PC-9 (cell line): ENCODE measurements around the gene DPH1. TPM values are rescaled to one million over a fixed set of nuclear protein-coding genes. Genes with fewer than 3 reads are reported as not detected.

Experiments used
- BruUV-seq: library from RNA; stranded (reverse); fragments of 400-500 nt; replicated peaks from 2 replicates; lab custom pipeline; 2021; lab: Mats Ljungman, UMichigan
- CTCF ChIA-PET: fragments of 300-600 bp; sonication (Branson Sonifier 250); formaldehyde crosslinking; loops from one replicate; lab custom pipeline; 2022; ENCODE audit warnings: antibody characterized with exemption; lab: Charles Lee
- POLR2A ChIA-PET: fragments of 300-600 bp; sonication (Branson Sonifier 250); formaldehyde crosslinking; loops from one replicate; lab custom pipeline; 2022; ENCODE audit warnings: antibody characterized with exemption; ENCODE audit not compliant: unreplicated experiment; lab: Charles Lee
- DNase-seq, 2 experiments: peaks; one replicate each; pipeline versions ENCODE4 v3.0.0 to v3.0.0-alpha.2; 2015 to 2022; ENCODE audit warnings: mixed read lengths in 1 of 2
- H2AFZ ChIP-seq: fragments of 200-600 bp; sonication (generic); 2 replicates; pipeline ENCODE4 v1.8.1; 2017; ENCODE audit warnings: antibody characterized with exemption
- H3F3A ChIP-seq: fragments of 200-600 bp; sonication (generic); 2 replicates; pipeline ENCODE4 v1.8.1; 2017; ENCODE audit warnings: antibody characterized with exemption, mild to moderate bottlenecking, low read depth; ENCODE audit not compliant: insufficient read depth
- H3K27ac ChIP-seq: fragments of 200-600 bp; sonication (generic); 2 replicates; pipeline ENCODE4 v1.6.1; 2016; ENCODE audit warnings: mixed run types
- H3K27me3 ChIP-seq: fragments of 200-600 bp; sonication (generic); 2 replicates; pipeline ENCODE4 v1.6.1; 2016; ENCODE audit warnings: low read depth, mixed run types; ENCODE audit not compliant: insufficient read depth
- H3K36me3 ChIP-seq: fragments of 200-600 bp; sonication (generic); 2 replicates; pipeline ENCODE4 v1.6.1; 2016; ENCODE audit warnings: low read depth, mixed run types
- H3K4me1 ChIP-seq: fragments of 200-600 bp; sonication (generic); replicated peaks from 2 replicates; pipeline ENCODE4 v1.6.1; 2016; ENCODE audit warnings: mixed run types; ENCODE audit not compliant: insufficient read depth
- H3K4me2 ChIP-seq: fragments of 200-600 bp; sonication (generic); 2 replicates; pipeline ENCODE4 v1.6.1; 2017; ENCODE audit warnings: mixed run types
- H3K4me3 ChIP-seq: fragments of 200-600 bp; sonication (generic); 2 replicates; pipeline ENCODE4 v1.6.1; 2016; ENCODE audit warnings: mixed run types
- H3K79me2 ChIP-seq: fragments of 200-600 bp; sonication (generic); 2 replicates; pipeline ENCODE4 v1.6.1; 2017; ENCODE audit warnings: low read depth, mixed run types
- H3K9me2 ChIP-seq: fragments of 200-600 bp; sonication (generic); 2 replicates; pipeline ENCODE4 v1.8.1; 2017; ENCODE audit warnings: mild to moderate bottlenecking; ENCODE audit not compliant: insufficient read depth
- H3K9me3 ChIP-seq: fragments of 200-600 bp; sonication (generic); 2 replicates; pipeline ENCODE4 v1.8.1; 2016; ENCODE audit warnings: low read depth; ENCODE audit not compliant: insufficient read depth
- H4K20me1 ChIP-seq: fragments of 200-600 bp; sonication (generic); 2 replicates; pipeline ENCODE4 v1.8.1; 2017; ENCODE audit not compliant: insufficient read depth
- CTCF ChIP-seq: fragments of 200-600 bp; sonication (generic); conservative IDR thresholded peaks from 2 replicates; pipeline ENCODE4 v1.6.1; 2017; ENCODE audit warnings: mixed run types, antibody characterized with exemption, mild to moderate bottlenecking, moderate library complexity
- EZH2 ChIP-seq: fragments of 200-600 bp; sonication (generic); IDR thresholded peaks from 2 replicates; pipeline ENCODE4 v1.8.0; 2017; ENCODE audit warnings: antibody characterized with exemption, low read depth
- intact Hi-C: fragments of 100-400 bp; cut with micrococcal nuclease; formaldehyde crosslinking; loops from one replicate; pipeline ENCODE4 v1.10.0; 2022; ENCODE audit not compliant: unreplicated experiment
- total RNA-seq: library from RNA; stranded (reverse); gene quantifications from 2 replicates; pipeline ENCODE4 v1.2.3, GENCODE V29; 2021

The DPH1 gene
- total RNA-seq, 1 experiment from 2014 or later = 36.7 TPM

- no peak for TF ChIP-seq EZH2
- no peak for TF ChIP-seq CTCF
- Histone ChIP-seq H3K4me3 (no peak overlapping the region), H2AFZ (no peak overlapping the region), H3K4me1 (peaks cover 45% of the 10 kb centered on the region), H3K79me2 (no peaks in the 10 kb centered on the region), H3K9me2 (no peaks in the 10 kb centered on the region), H3K4me2 (0 out of 2 replicates have a peak overlapping the region, but pooled peaks have one; percentile 1), H3K9me3 (no peaks in the 10 kb centered on the region), H3F3A (peaks cover 41% of the 10 kb centered on the region), H4K20me1 (no peaks in the 10 kb centered on the region), H3K36me3 (no peaks in the 10 kb centered on the region), H3K27ac (no peak overlapping the region), H3K27me3 (no peaks in the 10 kb centered on the region)
- no peak for DNase-seq
- BruUV-seq = no TSS peak
- ChIA-PET CTCF (interaction anchor here (0.7 kb wide), 1 partner anchor 97 kb away, joined by 8 read pairs; no protein-coding TSS in a partner anchor), POLR2A (no interaction called here)
- intact Hi-C loops = no loop called here
Measured at GRCh38 chr17:2008332-2009126, 21.4 kb upstream of the DPH1 start.

GRCh38 chr17:2009737-2010136 lies 20.2 kb upstream of the DPH1 start:
- Histone ChIP-seq H3K27me3 (no peaks in the 10 kb centered on the region), H3K79me2 (no peaks in the 10 kb centered on the region), H3K9me2 (no peaks in the 10 kb centered on the region), H3K4me3 (no peak overlapping the region), H4K20me1 (no peaks in the 10 kb centered on the region), H2AFZ (no peak overlapping the region), H3F3A (peaks cover 47% of the 10 kb centered on the region), H3K4me1 (peaks cover 54% of the 10 kb centered on the region), H3K27ac (no peak overlapping the region), H3K4me2 (no peak overlapping the region), H3K36me3 (no peaks in the 10 kb centered on the region), H3K9me3 (no peaks in the 10 kb centered on the region)
- no peak for DNase-seq
- TF ChIP-seq CTCF (no peak), EZH2 (no peak)
- BruUV-seq = no TSS peak
- ChIA-PET POLR2A (no interaction called here), CTCF (no interaction called here)
- intact Hi-C loops = loop anchor here (10.0 kb wide), 1 partner anchor 295 kb away; the partner anchor contains the start of gene TLCD2

GRCh38 chr17:2011411-2012371 lies 18.3 kb upstream of the DPH1 start:
- Histone ChIP-seq H3F3A (peaks cover 43% of the 10 kb centered on the region), H3K27ac (peak overlapping the region; percentile 85), H3K36me3 (no peaks in the 10 kb centered on the region), H3K4me1 (peaks cover 55% of the 10 kb centered on the region), H2AFZ (peak overlapping the region; percentile 61), H3K27me3 (no peaks in the 10 kb centered on the region), H3K9me2 (no peaks in the 10 kb centered on the region), H3K79me2 (no peaks in the 10 kb centered on the region), H3K4me2 (peak overlapping the region; percentile 73), H3K9me3 (no peaks in the 10 kb centered on the region), H4K20me1 (no peaks in the 10 kb centered on the region), H3K4me3 (peak overlapping the region; percentile 42)
- TF ChIP-seq EZH2 (no peak), CTCF (no peak)
- CTCF ChIA-PET = interaction anchor here (0.8 to 1.1 kb wide), 2 partner anchors 14 to 103 kb away, joined by 3 to 6 read pairs; no protein-coding TSS in a partner anchor
- intact Hi-C loops = loop anchor here (10.0 kb wide), 1 partner anchor 297 kb away; the partner anchor contains the start of gene TLCD2
- POLR2A ChIA-PET = interaction anchor here (0.6 to 1.1 kb wide), 7 partner anchors 16 to 620 kb away, joined by 3 to 12 read pairs (median 7); no protein-coding TSS in a partner anchor
- peak; percentile 97 for DNase-seq
- no TSS peak for BruUV-seq
